ENCODE results near the gene BCAR1. TPM values are rescaled to one million over a fixed set of nuclear protein-coding genes. Genes with fewer than 3 reads are reported as not detected.

Gene BCAR1
- total and polyA plus RNA-seq, 2 of the 13 experiments (the other 11 are each of a cell fraction or from before 2014, with no cell fraction given), result 48.1 to 51.7 TPM

DNA sequence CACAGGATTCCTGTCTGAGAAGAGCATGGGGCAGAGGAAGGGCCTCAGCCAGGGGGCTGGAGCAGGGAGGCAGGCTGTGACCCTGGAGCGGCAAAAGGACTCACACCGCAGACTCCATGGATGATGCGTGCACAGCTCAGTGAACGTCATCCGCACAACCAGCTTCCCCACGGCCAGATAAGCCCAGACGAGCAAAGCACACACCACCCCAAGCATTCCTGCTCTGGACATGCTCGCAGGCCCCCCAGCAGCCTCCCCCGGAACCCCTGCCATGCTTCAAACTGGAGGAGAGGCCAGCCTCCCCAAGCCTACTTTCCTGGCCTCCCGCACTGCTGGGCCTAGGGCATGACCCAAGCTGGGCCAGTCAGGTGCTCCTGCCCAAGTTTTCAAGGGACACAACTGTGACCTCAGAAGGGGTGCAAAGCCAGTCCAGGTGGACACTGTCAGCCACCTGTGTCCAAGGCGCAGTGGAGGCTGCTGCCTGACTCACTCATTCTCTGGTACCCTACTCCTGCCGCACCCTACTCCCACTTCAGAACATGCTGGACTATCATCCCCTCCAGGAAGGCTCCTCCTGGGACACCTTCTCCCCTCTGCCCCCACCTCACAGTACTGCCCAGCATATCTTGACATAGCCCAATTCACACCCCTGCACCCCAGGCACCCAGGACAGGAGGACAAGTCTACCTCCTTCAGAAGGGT is 4.8 kb downstream of the BCAR1 start (continued):
- TF ChIP-seq, protein P1, sequence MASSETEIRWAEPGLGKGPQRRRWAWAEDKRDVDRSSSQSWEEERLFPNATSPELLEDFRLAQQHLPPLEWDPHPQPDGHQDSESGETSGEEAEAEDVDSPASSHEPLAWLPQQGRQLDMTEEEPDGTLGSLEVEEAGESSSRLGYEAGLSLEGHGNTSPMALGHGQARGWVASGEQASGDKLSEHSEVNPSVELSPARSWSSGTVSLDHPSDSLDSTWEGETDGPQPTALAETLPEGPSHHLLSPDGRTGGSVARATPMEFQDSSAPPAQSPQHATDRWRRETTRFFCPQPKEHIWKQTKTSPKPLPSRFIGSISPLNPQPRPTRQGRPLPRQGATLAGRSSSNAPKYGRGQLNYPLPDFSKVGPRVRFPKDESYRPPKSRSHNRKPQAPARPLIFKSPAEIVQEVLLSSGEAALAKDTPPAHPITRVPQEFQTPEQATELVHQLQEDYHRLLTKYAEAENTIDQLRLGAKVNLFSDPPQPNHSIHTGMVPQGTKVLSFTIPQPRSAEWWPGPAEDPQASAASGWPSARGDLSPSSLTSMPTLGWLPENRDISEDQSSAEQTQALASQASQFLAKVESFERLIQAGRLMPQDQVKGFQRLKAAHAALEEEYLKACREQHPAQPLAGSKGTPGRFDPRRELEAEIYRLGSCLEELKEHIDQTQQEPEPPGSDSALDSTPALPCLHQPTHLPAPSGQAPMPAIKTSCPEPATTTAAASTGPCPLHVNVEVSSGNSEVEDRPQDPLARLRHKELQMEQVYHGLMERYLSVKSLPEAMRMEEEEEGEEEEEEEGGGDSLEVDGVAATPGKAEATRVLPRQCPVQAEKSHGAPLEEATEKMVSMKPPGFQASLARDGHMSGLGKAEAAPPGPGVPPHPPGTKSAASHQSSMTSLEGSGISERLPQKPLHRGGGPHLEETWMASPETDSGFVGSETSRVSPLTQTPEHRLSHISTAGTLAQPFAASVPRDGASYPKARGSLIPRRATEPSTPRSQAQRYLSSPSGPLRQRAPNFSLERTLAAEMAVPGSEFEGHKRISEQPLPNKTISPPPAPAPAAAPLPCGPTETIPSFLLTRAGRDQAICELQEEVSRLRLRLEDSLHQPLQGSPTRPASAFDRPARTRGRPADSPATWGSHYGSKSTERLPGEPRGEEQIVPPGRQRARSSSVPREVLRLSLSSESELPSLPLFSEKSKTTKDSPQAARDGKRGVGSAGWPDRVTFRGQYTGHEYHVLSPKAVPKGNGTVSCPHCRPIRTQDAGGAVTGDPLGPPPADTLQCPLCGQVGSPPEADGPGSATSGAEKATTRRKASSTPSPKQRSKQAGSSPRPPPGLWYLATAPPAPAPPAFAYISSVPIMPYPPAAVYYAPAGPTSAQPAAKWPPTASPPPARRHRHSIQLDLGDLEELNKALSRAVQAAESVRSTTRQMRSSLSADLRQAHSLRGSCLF (CRISPR knock-in tag; IDR thresholded peaks at IDR 0.05; ENCODE audit: borderline replicate concordance), result no peak
- TF ChIP-seq, protein P2, sequence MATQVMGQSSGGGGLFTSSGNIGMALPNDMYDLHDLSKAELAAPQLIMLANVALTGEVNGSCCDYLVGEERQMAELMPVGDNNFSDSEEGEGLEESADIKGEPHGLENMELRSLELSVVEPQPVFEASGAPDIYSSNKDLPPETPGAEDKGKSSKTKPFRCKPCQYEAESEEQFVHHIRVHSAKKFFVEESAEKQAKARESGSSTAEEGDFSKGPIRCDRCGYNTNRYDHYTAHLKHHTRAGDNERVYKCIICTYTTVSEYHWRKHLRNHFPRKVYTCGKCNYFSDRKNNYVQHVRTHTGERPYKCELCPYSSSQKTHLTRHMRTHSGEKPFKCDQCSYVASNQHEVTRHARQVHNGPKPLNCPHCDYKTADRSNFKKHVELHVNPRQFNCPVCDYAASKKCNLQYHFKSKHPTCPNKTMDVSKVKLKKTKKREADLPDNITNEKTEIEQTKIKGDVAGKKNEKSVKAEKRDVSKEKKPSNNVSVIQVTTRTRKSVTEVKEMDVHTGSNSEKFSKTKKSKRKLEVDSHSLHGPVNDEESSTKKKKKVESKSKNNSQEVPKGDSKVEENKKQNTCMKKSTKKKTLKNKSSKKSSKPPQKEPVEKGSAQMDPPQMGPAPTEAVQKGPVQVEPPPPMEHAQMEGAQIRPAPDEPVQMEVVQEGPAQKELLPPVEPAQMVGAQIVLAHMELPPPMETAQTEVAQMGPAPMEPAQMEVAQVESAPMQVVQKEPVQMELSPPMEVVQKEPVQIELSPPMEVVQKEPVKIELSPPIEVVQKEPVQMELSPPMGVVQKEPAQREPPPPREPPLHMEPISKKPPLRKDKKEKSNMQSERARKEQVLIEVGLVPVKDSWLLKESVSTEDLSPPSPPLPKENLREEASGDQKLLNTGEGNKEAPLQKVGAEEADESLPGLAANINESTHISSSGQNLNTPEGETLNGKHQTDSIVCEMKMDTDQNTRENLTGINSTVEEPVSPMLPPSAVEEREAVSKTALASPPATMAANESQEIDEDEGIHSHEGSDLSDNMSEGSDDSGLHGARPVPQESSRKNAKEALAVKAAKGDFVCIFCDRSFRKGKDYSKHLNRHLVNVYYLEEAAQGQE (IDR thresholded peaks at IDR 0.05; ENCODE audit: borderline replicate concordance in 1 of 2, low read depth in 1 of 2, low read length in 2 of 2), result no peak
- TF ChIP-seq ERF (CRISPR knock-in tag; IDR thresholded peaks at IDR 0.05) (no peak), ZMAT3 (CRISPR knock-in tag; conservative IDR thresholded peaks at IDR 0.05) (no peak), NR2F6 (IDR thresholded peaks at IDR 0.05) (no peak), NR2F6 (CRISPR knock-in tag; IDR thresholded peaks at IDR 0.05) (no peak), RBM22 (optimal IDR thresholded peaks at IDR 0.05; ENCODE audit: low read length) (peak; percentile 12), ZNF274 (CRISPR knock-in tag; IDR thresholded peaks at IDR 0.05) (0 out of 2 replicates have a peak, but pooled peaks have one; percentile 5), KDM2A (CRISPR knock-in tag; IDR thresholded peaks at IDR 0.05; ENCODE audit: borderline replicate concordance, low read depth) (no peak), HCFC1 (IDR thresholded peaks at IDR 0.05; ENCODE audit: low read depth, low read length) (no peak), FOXP1 (IDR thresholded peaks at IDR 0.05) (no peak), FOXP1 (CRISPR knock-in tag; IDR thresholded peaks at IDR 0.05) (no peak)
- TF ChIP-seq, protein P3, sequence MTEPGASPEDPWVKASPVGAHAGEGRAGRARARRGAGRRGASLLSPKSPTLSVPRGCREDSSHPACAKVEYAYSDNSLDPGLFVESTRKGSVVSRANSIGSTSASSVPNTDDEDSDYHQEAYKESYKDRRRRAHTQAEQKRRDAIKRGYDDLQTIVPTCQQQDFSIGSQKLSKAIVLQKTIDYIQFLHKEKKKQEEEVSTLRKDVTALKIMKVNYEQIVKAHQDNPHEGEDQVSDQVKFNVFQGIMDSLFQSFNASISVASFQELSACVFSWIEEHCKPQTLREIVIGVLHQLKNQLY (CRISPR knock-in tag; IDR thresholded peaks at IDR 0.05), result no peak
- TF ChIP-seq, protein P4, sequence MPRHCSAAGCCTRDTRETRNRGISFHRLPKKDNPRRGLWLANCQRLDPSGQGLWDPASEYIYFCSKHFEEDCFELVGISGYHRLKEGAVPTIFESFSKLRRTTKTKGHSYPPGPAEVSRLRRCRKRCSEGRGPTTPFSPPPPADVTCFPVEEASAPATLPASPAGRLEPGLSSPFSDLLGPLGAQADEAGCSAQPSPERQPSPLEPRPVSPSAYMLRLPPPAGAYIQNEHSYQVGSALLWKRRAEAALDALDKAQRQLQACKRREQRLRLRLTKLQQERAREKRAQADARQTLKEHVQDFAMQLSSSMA (CRISPR knock-in tag; IDR thresholded peaks at IDR 0.05), result peak; percentile 64; the same call in 1 of the 2 replicates
- TF ChIP-seq, protein P5, sequence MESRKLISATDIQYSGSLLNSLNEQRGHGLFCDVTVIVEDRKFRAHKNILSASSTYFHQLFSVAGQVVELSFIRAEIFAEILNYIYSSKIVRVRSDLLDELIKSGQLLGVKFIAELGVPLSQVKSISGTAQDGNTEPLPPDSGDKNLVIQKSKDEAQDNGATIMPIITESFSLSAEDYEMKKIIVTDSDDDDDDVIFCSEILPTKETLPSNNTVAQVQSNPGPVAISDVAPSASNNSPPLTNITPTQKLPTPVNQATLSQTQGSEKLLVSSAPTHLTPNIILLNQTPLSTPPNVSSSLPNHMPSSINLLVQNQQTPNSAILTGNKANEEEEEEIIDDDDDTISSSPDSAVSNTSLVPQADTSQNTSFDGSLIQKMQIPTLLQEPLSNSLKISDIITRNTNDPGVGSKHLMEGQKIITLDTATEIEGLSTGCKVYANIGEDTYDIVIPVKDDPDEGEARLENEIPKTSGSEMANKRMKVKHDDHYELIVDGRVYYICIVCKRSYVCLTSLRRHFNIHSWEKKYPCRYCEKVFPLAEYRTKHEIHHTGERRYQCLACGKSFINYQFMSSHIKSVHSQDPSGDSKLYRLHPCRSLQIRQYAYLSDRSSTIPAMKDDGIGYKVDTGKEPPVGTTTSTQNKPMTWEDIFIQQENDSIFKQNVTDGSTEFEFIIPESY (CRISPR knock-in tag; IDR thresholded peaks at IDR 0.05), result no peak
- TF ChIP-seq, protein P6, sequence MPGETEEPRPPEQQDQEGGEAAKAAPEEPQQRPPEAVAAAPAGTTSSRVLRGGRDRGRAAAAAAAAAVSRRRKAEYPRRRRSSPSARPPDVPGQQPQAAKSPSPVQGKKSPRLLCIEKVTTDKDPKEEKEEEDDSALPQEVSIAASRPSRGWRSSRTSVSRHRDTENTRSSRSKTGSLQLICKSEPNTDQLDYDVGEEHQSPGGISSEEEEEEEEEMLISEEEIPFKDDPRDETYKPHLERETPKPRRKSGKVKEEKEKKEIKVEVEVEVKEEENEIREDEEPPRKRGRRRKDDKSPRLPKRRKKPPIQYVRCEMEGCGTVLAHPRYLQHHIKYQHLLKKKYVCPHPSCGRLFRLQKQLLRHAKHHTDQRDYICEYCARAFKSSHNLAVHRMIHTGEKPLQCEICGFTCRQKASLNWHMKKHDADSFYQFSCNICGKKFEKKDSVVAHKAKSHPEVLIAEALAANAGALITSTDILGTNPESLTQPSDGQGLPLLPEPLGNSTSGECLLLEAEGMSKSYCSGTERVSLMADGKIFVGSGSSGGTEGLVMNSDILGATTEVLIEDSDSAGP (CRISPR knock-in tag; IDR thresholded peaks at IDR 0.05; ENCODE audit: borderline replicate concordance), result peak; percentile 23; the same call in 1 of the 2 replicates

All from HepG2 (cell line).